Heart left ventricle (tissue), 16 donors: ENCODE results near the gene STK25. TPM values are rescaled to one million over a fixed set of nuclear protein-coding genes. Genes with fewer than 3 reads are reported as not detected.

ENCODE experiments used
- ATAC-seq, 4 donors: fragments of 200-7000 bp; cut with Tn5 transposase; one replicate each; pipeline ENCODE4 v1.9.1; 2020 to 2022; ENCODE audit warnings: moderate library complexity in 4 of 4, mild to moderate bottlenecking in 3 of 4, moderate number of reproducible peaks in 1 of 4
- DNase-seq, 5 donors: peaks; one replicate each; pipeline ENCODE4 v3.0.0-alpha.2; 2020
- H3K27ac ChIP-seq, 12 donors: fragments of 200-600 bp; sonication (generic) in 4 of 12; one replicate each; pipeline versions ENCODE4 v1.5.0 to v1.8.0; 2016 to 2022; ENCODE audit warnings: mild to moderate bottlenecking in 2 of 12
- H3K27me3 ChIP-seq, 9 donors: fragments of 200-600 bp; sonication (generic) in 2 of 9; one replicate each; pipeline versions ENCODE4 v1.5.1 to v1.8.0; 2016 to 2022; ENCODE audit warnings: mild to moderate bottlenecking in 3 of 9
- H3K36me3 ChIP-seq, 9 donors: fragments of 200-600 bp; sonication (generic) in 2 of 9; one replicate each; pipeline versions ENCODE4 v1.5.0 to v1.8.0; 2018 to 2022; ENCODE audit warnings: mild to moderate bottlenecking in 2 of 9
- H3K4me1 ChIP-seq, 12 donors: fragments of 200-600 bp; sonication (generic) in 4 of 12; one replicate each; pipeline versions ENCODE4 v1.5.0 to v1.8.0; 2016 to 2022; ENCODE audit warnings: mild to moderate bottlenecking in 3 of 12
- H3K4me3 ChIP-seq, 12 donors: fragments of 200-600 bp; sonication (generic) in 4 of 12; one replicate each; pipeline versions ENCODE4 v1.5.0 to v1.8.0; 2017 to 2022; ENCODE audit warnings: mild to moderate bottlenecking in 9 of 12, moderate library complexity in 4 of 12
- H3K9me3 ChIP-seq, 12 donors: fragments of 200-600 bp; sonication (generic) in 4 of 12; one replicate each; pipeline versions ENCODE4 v1.5.0 to v1.8.0; 2016 to 2022; ENCODE audit warnings: mild to moderate bottlenecking in 1 of 12
- POLR2A ChIP-seq, 2 donors: fragments of 450-650 bp; IDR thresholded peaks; one replicate each; pipeline ENCODE4 v1.6.1; 2017; ENCODE audit warnings: antibody characterized with exemption in 2 of 2, mild to moderate bottlenecking in 2 of 2, moderate library complexity in 2 of 2
- WGBS, 4 donors: extraction: QIAGEN DNeasy Blood & Tissue Kit in 2 of 4; methylation state at CpG; one replicate each; pipeline versions ENCODE4 v1.1.5 to v1.1.7; 2013 to 2018; 5-methylcytosine and 5-hydroxymethylcytosine counted together
- intact Hi-C, 10 donors: fragments of 100-400 bp; cut with DNase I; formaldehyde crosslinking; loops; one replicate each; pipeline versions ENCODE4 v1.11.1 to v1.14.2; 2022
- polyA plus RNA-seq, 2 donors: library from polyadenylated mRNA; stranded (reverse); fragments of 200-250 nt; gene quantifications; one replicate each; pipeline ENCODE4 v1.2.3, GENCODE V29; 2013
- total RNA-seq, 9 donors: library from RNA; depleted of rRNA in 2 of 9; stranded (reverse); fragments of >200 nt in 2 of 9; fragmentation: NEBNext Ultra II Directional in 3 of 9; extraction: Animal tissue kit (Norgen Biotek cat#: 25700) in 3 of 9; gene quantifications; one replicate each; pipeline versions ENCODE4 v1.1.0 to v1.2.4, GENCODE V29; 2016 to 2023
- TF ChIP-seq, protein P1 (sequence below), 12 donors: fragments of 200-600 bp; sonication (generic) in 4 of 12; IDR thresholded peaks; one replicate each; pipeline versions ENCODE4 v1.5.0 to v1.8.0; 2018 to 2022; ENCODE audit warnings: antibody characterized with exemption in 12 of 12, mild to moderate bottlenecking in 5 of 12
- donor health status: ischemic (EF 13 %, LVEDD 7.1; RV severe dilation, severe dysfunction).
- donor health status: healthy with polysubstance abuse.
- donor health status: DM: no; HTN: yes; CAD: no.
- donor health status: DM: no; HTN: no; CAD: no.
- donor health status: ischemic (EF 25% LVEDD 6.9; RV normal size, moderate dysfunction).
- donor health status: ischemic (EF 25% LVEDD 5.7; RV mildly dilated, moderate dysfunction).
- donor health status: healthy.
- donor health status: DM: yes; HTN: yes; CAD: no.
- donor health status: ischemic (EF 35%, LVEDD 5.7; RV mildly dilated, moderate dysfunction).
- donor health status: nonischemic (EF 11% LVEDD 7.7; RV severe dilation, severe dysfunction).
- donor health status: DM: yes; HTN: yes; CAD: no.
- donor health status: PGD.
- donor health status: ischemic (EF 29% LVEDD 5.4; RV normal size, mild dysfunction).
- donor health status: nonischemic (EF 23%, LVEDD 6.1; RV moderate dilation, normal function).

The STK25 gene
- total and polyA plus RNA-seq, 11 donors = 76.8 to 186 (median 94.8) TPM

DNA sequence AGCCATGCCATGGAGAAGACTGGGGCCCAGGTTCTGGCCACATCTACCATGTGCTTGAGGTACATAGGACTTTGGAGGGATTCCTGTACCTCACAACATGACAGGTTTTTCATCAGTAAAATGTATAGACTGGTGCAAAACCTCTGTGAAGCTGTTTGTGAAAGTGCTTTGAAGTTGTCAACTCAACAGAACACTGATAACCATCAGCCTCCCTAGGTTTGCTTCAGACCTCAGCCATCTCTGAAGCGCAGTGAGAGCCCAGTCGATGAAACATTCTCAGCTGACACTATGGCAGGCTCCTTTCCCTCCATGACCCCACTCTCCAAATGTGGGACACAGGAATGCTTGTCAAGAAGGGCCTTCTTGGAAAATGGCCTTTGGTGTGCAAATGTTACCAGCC, 38.6 kb downstream of the STK25 start:
- H3K27ac ChIP-seq = no peak overlapping the region
- H3K36me3 ChIP-seq = peaks cover 0 to 25% (median 4%) of the 10 kb centered on the region in 9 donors
- no peak for ATAC-seq
- no peaks in the 10 kb centered on the region for H3K9me3 ChIP-seq
- 80 to 94% (median 93%) methylated on average over 2 of the region's 2 CpGs for WGBS, 4 donors
- no peaks in the 10 kb centered on the region for H3K27me3 ChIP-seq
- intact Hi-C loops = no loop called here
- H3K4me3 ChIP-seq = no peak overlapping the region
- TF ChIP-seq POLR2A (IDR thresholded peaks at IDR 0.05) = no peak
- TF ChIP-seq, protein P1, sequence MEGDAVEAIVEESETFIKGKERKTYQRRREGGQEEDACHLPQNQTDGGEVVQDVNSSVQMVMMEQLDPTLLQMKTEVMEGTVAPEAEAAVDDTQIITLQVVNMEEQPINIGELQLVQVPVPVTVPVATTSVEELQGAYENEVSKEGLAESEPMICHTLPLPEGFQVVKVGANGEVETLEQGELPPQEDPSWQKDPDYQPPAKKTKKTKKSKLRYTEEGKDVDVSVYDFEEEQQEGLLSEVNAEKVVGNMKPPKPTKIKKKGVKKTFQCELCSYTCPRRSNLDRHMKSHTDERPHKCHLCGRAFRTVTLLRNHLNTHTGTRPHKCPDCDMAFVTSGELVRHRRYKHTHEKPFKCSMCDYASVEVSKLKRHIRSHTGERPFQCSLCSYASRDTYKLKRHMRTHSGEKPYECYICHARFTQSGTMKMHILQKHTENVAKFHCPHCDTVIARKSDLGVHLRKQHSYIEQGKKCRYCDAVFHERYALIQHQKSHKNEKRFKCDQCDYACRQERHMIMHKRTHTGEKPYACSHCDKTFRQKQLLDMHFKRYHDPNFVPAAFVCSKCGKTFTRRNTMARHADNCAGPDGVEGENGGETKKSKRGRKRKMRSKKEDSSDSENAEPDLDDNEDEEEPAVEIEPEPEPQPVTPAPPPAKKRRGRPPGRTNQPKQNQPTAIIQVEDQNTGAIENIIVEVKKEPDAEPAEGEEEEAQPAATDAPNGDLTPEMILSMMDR (IDR thresholded peaks at IDR 0.05) = no peak
- no peaks in the 10 kb centered on the region for H3K4me1 ChIP-seq
- no peak for DNase-seq

DNA sequence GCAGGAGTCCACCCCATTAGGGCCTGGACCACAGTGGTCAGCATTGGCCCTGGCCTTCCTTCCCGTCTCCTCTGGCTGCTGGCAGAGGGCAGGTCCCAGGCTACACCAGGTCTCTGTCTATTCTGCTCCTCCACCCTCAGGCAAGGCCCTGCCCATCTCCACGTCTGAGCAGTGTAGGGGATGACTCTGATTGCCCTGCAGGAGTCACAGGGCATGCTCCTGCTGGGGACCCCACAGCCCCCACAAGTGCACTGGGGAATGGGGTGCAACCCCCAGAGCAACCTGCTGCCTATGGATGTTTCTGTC, 40.0 kb downstream of the STK25 start:
- TF ChIP-seq, protein P1 (IDR thresholded peaks at IDR 0.05) = no peak
- TF ChIP-seq POLR2A (IDR thresholded peaks at IDR 0.05) = no peak
- intact Hi-C loops = no loop called here
- 83 to 95% (median 93%) methylated on average over 2 of the region's 2 CpGs; no CpG with 5 or more reads in 1 of the 4 donors for WGBS, 4 donors

DNA sequence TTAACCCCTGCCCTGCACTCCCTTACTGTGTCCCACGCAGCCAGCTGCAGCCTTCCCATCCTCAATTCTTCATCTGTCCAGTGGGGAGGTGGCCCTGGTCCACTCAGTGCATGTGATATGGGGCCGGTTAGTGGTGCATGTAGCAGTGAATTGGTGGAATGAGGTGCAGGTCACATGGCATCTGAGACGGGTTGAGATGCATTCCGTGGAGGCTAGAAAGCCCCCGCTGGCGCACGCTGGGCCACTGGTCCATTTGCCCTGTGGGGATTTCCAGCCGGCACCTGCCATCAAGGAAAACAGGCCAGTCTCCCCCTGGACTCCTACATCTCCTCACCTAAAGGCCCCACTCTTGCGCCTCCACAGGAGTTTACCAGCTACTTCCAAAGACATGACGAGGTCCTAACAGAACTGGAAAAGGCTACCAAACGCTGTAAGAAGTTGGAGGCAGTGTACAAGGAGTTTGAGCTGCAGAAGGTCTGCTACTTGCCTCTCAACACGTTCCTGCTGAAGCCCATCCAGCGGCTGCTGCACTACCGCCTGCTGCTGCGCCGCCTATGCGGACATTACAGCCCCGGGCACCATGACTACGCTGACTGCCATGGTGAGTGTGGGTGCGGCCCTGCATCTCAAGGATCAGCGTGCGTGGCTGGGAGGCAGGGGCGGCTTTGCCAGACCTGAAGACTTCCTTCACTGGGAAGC, 40.5 kb downstream of the STK25 start:
- DNase-seq = no peak
- no peak for TF ChIP-seq POLR2A (IDR thresholded peaks at IDR 0.05)
- TF ChIP-seq, protein P1 (IDR thresholded peaks at IDR 0.05) = no peak
- 91 to 92% (median 91%) methylated on average over 10 to 23 of the region's 23 CpGs for WGBS, 4 donors
- Histone ChIP-seq H3K27me3 (no peaks in the 10 kb centered on the region), H3K27ac (no peak overlapping the region), H3K4me3 (no peak overlapping the region), H3K4me1 (no peaks in the 10 kb centered on the region), H3K36me3 (peaks cover 0 to 39% (median 9%) of the 10 kb centered on the region in 9 donors), H3K9me3 (no peaks in the 10 kb centered on the region)
- intact Hi-C loops = no loop called here
- ATAC-seq = peak in 1 of 4 donors; percentile 17

More for the DNA sequence above, 40.0 kb downstream of the STK25 start:
- Histone ChIP-seq H3K27ac (no peak overlapping the region), H3K27me3 (no peaks in the 10 kb centered on the region), H3K4me1 (no peaks in the 10 kb centered on the region), H3K36me3 (peaks cover 0 to 34% (median 8%) of the 10 kb centered on the region in 9 donors), H3K9me3 (no peaks in the 10 kb centered on the region), H3K4me3 (no peak overlapping the region)
- ATAC-seq = no peak
- no peak for DNase-seq

DNA sequence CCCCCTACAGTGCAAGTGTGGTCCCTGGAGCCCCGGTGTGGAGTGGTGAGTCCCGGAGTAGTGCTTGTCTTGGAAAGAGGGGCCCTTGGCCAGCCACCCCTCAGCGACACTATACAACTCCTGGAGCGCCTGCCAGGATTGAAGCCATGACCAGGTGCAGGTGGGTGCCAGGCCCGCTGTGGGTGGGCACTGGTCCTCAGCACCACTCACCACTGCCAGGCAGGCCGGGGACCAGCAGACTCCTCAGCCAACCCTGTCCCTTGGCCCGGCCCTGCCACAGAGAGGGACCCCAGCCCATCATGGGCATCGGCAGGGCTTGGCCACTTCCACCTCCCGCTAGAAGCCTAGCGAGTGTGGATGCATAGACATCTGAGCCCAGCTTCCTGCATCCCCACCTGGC, 42.2 kb downstream of the STK25 start:
- WGBS, 4 donors = 87 to 100% (median 91%) methylated on average over 3 to 10 of the region's 10 CpGs
- Histone ChIP-seq H3K27ac (no peak overlapping the region), H3K4me1 (no peaks in the 10 kb centered on the region), H3K27me3 (no peaks in the 10 kb centered on the region), H3K36me3 (peaks cover 0 to 44% (median 11%) of the 10 kb centered on the region in 9 donors), H3K9me3 (no peaks in the 10 kb centered on the region), H3K4me3 (no peak overlapping the region)
- no peak for DNase-seq
- TF ChIP-seq POLR2A (IDR thresholded peaks at IDR 0.05) = no peak
- TF ChIP-seq, protein P1 (IDR thresholded peaks at IDR 0.05) = no peak
- intact Hi-C loops = no loop called here
- ATAC-seq = no peak
